ENCODE data around the gene CUL3.

The CUL3 gene

DNA sequence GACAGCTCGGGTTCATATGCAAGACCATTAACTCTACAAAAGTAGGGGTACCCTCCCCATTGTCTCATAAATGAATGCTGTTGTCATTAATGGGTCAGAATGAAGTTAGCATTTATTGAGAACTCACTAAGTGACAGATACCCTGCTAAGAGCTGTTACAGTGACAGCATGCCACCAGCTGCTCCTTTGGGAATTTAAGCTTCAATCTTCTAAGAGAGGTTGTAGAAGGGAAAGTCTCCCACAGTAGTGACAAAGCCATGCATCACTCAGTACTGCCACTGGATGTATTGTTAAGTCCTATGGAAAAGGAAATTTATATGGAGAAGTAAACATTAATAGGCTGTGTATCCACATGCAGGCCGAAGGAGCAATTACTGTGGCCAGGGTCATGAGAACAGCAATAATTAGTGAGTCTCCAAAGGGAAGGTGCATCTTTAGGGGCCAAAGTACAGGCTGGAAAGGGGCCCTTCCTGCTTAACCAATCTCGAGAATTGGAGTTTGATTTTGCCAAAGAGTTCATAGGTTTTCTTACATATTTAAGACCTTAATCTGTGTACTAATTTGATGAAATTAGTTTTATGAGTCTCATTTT, 118.8 kb downstream of the CUL3 start:
- no peak for DNase-seq

DNA sequence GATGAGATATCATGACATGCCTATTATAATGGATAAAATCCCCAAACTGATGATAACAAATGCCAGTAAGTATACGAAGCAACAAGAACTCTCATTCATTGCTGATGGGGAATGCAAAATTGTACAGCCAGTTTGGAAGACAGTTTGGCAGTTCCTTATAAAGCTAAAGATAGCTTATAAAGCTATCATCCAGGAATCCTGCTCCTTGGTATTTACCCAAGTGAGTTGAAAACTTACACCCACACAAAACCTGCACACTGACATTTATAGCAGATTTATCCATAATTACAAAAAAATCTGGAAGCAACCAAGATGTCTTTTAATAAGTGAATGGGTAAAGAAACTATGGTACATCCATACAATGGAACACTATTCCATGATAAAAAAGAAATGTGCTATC, 123.8 kb downstream of the CUL3 start:
- DNase-seq, result no peak

DNA sequence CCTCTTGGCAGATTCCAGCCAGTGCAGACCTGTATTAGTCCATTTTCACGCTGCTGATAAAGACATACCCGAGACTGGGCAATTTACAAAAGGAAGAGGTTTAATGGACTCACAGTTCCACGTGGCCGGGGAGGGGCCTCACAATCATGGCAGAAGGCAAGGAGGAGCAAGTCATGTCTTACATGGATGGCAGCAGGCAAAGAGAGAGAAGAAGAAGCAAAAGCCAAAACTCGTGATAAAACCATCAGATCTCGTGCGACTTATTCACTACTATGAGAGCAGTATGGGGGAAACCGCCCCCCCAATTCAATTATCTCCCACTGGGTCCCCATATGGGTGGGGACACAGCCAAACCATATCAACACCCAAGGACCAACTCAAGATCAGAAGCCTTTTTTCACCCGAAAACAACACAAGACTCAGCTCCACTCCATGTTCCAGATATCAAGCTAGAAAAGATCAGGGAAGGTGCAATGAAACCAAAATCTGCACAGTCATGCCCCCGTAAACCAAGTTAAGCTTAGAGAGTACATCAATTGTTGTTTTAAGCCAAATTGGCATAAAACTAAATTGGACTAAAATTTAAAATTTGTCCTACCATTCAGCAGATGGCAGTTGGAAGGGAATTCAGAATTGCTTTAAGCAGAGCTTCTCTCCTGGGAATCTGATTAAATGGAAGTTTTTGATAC, 127.6 kb downstream of the CUL3 start:
- no peak for DNase-seq

DNA sequence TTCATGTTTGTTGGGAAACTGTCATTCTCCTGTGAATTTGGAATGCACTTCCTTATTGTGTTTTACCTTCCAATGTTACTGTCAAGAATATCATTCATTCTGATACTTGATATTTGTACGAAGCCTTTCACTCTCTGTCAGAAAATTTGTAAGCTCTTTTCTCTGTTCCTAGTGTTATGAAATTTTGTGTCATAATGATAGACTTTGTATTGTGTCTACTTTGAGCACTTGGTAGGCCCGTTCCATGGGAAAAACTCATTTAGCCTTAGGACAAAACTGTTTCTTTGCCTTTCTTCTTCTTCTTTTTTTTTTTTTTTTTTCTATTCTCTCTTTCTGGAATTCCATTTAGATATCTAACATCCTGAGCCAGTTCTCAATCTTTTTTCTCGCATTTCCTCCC, 131.3 kb downstream of the CUL3 start:
- DNase-seq, result no peak

DNA sequence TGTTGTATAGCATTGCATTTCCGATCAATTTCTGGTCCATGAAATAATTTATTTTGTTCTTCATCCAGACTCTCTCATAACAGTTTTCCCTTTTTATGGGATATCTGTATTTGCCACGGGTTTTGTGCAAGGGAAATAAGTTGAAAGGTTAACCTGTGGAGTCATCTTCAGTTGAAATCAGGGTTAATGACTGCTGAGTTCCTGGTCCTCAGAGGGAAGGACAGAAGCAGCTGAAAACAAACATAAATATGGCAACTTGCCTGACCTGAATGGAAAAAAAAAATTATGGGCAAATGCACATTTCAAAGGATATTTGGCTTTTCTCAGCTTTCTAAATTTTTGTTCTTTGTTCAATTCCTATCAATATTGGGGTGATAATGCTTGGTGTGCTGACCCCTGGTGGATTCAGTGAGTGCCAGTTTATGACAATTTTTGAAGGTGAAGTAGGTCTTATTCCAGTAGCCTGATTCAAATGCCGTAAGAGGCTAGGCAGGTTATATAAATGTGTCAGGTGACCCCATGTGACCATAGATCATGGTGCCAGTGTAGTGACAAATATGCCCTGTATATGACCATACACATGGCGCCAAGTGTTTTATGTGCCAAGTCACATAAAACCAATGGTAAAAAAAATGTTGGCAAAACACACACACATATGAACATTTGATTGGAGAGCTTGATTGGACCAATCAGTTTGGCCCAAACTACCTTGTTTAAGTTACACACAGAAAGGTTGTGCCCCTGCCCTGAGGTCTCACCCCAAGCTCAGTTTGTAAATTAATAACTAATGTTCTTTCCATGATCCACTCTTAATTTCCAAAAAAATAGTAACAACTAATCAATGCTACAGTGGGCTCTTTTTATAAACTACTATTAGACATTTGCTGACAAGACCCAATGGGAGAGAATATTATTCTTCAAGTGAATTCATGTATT, 135.7 kb downstream of the CUL3 start:
- DNase-seq, result no peak

DNA sequence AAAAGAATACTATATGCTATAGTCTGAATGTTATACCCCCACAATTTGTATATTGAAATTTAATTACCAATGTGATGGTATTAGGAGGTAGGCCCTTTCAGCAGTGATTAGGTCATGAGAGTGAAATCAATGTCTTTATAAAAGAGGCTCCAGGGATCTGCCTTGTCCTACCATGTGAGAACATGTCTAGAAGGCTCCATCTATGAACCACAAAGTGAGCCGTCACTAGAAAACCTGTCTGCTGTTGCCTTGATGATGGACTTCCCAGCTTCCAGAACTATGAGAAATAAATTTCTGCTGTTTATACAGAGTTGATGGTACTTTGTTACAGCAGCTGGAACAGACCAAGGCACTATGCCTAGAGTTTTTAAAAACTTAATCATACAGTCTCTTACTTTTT, 136.9 kb downstream of the CUL3 start:
- DNase-seq, result no peak

DNA sequence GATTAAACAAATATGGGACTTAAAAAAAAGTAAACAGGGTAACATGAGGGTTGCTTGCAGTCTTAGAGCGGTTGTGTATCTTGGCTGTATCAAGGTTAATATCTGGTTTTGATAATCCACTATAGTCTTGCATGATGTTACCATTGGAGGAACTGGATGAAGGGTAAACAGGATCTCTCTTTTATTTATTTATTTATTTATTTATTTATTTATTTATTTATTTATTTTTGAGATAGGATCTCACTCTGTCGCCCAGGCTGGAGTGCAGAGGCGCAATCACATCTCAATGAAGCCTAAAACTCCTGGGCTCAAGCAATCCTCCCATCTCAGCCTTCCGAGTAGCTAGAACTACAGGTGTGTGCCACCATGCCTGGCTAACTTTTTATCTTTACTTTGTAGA, 140.4 kb downstream of the CUL3 start:
- DNase-seq, result no peak

DNA sequence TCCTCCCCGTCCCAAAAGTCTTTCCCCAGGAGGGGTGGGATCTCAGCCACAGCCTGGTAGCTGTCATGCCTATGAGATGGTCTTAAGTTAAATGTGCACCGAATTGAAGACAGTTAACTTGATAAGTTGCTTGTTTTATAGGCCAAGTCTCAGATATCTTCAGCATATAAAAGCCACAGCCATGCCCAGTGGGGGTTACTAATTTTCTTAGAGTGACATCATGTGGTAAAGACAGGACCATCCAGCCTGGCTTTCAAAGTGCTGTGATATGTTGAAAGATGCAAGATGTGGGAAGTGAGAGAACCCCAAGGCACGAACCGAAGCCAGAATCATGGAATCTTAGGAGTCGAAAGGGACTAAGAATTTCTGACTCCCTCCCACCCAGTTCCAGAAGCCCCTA, 141.1 kb downstream of the CUL3 start:
- DNase-seq, result no peak

DNA sequence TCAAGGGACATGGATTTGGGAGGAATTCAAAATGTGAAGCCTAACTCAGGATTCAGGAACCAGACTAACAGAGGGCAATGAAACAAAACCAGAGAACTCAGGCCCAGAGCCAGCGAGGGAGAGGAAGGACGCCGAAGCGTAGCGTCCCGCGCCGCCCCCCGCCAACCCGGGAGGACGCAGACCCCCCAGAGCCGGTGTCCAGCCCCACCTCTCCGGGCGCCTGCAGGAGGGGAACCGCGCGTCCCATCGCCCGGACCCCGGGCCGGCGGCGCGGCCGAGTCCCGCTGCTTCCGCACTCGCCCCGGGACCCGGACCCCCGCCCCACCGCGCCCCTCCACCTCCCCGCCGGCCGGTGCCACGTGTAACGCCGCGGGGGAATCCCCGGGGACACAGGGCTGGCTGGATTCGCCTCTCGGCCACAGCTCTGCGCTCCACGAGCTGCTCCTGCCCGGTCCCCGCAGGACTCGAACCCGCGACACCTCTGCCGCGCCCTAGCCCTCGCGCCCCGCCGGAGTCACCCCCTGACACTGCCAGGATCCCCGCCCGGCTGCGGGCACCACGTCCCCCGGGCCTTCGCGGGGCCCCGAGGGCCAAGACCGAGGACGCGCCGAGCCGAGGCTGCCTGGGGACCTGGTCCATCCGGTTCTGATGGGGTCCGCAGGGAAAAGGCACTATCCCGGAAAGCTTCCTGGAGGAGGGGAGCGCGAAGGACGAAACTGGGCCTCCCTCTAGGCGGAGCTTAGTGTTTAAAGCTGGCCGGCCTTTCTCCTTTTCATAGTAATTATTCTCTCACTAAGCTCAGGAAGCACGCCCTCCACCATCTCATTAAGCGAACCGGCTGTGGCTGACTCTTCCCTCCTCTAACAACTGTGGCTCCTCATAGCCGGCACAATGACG, 142.8 kb downstream of the CUL3 start:
- no peak for DNase-seq

DNA sequence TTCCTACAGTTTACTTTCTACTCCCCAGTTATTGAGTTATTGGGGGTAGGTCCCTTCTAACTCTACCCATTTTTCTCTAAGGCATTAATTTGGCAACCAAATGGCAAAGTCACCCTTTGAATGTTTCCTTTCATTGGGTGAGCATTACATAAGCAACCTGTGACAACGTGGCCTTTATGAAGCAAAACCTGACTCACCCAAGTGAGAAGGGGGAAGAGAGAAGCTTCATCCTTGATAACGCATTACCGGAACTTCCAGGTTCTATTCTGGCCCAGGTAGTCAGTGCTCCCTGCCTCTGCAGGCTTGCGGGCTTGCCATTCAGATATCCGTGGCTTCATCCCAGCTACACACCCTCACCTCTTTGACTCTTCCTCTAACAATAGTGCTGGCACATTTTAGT, 144.2 kb downstream of the CUL3 start:
- no peak for DNase-seq

DNA sequence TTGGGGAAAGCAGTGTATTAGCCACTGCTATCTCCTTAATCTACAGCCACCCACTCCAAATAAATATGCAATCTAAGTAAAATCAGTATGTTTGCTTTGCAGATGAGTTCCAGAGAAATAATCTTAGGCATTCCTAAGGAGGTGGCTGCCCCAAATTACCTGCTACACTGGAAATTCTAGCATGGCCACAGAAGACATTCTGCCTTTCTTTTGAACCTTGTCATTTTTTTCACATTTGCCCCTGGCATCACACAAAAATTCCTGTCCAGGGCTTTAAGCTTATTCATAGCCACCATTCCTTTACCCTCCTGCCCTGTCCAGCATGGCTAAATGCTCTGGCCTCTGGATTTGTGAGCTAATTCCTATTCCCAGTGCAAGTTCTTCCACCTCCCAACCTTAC, 146.4 kb downstream of the CUL3 start:
- no peak for DNase-seq

DNA sequence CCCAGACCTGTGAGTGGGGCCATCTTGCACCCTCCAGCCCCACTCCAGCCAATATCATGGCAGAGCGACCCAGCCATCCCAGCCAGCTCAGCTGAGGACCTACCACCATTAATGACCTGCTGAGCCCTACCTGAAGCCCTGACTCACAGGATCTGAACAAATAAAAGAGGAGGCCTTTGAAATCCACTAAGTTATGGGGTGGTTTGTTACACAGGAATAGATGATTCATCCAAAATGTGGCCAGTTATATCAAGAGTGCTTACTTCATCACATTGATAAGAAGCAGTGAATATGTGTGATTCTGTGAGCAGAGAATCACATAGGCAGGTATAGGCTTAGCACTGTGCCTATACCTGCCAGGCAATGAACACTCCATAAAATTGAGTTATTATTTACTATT, 148.5 kb downstream of the CUL3 start:
- DNase-seq, result no peak

DNA sequence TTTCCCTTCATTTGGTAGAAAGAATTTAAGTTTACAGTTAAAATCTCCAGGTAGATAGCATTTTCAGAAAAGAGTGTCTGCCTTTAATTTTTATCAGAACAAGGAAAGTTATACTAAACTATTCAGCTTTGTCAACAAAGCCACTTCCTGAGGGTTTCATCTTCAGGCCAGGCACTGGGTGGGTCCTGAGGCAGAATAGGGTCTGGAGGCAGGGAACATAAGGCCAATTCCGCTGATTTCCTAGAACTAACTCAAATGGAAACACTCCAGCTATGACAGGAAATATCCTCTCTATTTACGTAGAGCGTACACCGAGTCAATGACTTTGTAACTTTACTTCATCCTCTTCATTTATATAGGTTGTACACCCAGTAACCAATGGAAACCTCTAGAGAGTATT, 150.5 kb downstream of the CUL3 start:
- no peak for DNase-seq

DNA sequence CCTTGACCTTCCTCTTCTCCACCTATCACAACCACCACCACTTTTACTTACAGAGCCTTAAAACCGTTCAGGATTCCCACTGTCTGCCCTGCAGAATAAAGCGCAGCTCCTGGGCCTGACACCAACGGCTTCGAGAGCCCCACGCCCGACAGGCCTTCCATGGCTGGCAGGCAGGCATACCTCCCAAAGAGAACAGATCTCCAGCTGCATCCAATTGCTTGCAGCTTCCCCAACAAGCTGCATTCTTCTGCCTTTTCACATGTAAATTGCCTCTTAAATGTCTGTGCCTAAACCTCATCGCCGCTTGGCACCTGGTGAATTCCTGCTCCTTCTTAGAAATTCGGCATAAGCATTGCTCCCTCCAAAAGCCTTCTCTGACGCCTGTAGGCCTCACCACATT, 151.7 kb downstream of the CUL3 start:
- DNase-seq, result no peak

DNA sequence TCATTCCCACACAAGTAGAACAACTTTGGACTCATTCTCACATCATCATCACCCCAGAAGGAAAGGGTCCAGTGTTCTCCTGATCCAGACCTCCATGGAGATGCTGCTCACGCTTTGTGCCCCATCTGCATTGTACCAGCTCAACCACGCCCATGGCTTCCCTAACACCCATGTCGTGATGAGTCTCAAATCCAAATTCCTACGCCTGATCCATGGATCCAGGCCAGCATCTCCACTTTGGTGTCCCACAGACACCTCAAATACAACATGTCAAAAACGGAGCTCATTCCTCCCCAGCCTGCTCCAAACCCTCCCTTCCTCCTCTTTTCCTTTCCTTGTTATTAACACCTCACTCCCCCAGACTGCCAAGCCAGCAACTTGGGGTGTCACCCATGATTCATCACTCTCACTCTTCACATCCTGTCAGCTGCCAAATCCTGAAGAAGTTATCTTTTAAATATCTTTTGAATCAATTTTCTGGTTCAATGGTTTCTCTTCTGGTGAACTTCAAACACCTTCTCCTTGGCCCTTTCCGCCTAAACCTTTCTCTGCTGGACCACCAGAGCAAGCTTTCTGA, 153.1 kb downstream of the CUL3 start:
- no peak for DNase-seq

DNA sequence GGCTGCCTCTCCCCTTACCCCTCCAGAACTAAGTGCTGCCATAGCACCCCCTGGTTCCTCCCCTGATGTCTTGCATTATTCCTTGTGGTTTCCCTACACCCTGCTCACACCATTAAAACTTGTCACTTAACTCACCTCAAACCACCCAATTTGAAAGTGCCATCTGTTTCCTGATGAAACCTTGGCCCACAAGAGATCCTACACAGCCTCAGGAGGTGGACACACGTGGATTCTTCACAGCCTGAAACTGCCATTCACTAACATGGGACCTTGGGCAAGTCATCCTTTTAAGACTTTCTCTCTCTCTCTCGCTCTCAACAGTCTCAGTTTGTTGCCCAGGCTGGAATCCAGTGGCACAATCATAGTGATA, 155.7 kb downstream of the CUL3 start:
- DNase-seq, result no peak

DNA sequence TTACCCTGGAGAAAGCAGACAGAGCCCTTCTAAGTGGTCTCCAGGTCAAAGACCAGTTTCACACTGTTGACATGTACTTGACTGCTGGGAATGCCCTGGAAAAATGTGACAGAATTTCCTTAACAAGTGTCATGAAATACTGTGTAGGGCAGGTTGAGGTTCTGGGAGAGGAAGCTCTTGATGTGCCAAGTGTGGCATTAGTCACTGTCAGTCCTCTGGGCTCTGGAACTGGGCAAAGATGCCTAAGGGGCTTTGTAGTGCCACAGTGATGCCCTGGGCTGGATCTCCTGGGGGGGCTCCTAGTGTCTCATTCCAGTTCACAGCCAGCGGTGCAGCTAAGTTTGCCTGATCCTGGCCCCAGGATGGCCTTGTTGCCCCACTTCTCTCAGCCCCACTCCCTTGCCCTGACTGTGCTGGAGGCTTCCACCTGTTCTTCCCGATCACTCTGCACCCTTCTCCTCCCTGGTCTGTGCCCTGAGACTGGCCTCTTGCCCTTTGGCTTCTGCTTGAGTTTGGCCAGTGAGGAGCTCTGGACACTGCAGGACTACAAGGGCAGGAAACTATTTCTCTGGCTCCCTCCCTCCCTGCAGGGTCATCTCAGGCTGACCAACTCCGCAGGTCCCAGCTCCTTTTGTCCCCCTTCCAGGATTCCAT, 156.2 kb downstream of the CUL3 start:
- DNase-seq, result no peak

DNA sequence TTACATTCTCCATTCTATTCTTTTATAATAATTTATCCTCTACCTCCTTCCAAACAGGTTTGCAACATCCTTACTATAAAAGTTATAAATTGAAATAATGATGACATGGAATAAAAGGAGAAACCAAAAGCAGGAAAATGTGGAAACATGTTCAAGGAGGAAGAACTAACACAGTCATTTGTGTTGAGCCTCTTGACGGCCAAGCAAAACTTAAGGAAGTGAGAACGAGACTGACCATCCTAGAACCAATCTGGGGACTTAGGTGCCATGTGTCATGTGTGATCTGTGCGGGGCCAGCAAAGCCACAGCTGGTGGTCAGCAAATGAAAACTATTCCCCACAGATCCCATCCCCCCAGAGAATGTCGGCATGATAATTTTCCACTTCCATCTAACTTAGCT, 157.7 kb downstream of the CUL3 start:
- DNase-seq, result no peak

DNA sequence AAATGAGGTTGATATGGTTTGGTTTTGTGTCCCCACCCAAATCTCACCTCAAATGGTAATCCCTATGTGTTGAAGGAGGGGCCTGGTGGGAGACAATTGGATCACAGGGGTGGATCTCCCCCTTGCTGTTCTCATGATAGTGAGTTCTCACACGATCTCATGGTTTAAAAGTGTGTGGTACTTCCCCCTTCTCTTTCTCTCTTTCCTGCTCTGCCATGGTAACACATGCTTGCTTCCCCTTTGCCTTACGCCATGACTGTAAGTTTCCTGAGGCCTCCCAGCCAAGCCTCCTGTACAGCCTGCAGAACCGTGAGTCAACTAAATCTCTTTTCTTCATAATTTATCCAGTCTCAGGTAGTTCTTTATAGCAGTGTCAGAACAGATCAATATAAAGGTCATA, 158.5 kb downstream of the CUL3 start:
- DNase-seq, result no peak

DNA sequence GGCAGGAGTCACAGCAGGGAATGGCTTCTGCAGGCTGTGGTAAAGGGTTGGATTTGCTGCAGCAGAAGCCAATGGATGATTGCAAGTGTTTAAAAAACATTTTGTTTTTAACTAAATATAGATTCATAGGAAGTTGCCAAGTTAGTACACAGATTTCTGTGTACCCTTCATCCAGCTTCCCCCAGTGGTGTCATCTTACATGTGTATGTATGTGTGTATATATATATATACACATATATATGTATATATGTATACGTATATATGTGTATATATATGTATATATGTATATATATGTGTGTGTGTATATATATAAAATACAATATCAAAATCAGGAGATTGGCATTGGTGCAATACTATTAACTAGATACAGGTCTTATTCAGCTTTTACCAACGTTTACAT, 164.1 kb downstream of the CUL3 start:
- no peak for DNase-seq

All from CD4-positive, alpha-beta T cell treated with Interleukin-12 subunit alpha and Interleukin-12 subunit beta, for 1 hour (primary cell).